NCI-H2029 treated with DMSO at 0.1 percent for 48 hours (cell line): Measurements from ENCODE around the gene PRR5L.
"Not testable (repeated sequence)": the region's sequence is repeated elsewhere in the genome, so short reads cannot be mapped to it uniquely, and the experiment has no call there.

Source experiments
- DNase-seq: peaks from one replicate; lab custom pipeline; 2025; lab: John Stamatoyannopoulos, UW

PRR5L gene

DNA sequence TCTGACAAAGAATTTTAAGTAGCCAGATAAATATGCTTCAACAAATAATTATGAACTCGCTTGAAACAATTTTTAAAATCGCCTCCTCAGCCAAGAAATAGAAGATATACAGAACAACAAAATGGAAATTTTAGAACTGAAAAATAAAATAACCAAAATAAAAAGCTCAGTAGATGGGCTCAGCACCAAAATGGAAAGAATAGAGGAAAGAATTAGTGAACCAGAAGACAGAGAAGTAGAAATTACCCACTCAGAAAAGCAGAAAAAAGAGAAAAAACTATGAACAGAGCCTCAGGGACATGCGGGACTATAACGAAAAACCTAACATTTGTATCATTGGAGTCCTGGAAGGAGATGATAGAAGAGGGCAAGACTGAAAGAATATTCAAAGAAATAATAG is 14.2 kb upstream of the PRR5L start:
- DNase-seq: no peak

DNA sequence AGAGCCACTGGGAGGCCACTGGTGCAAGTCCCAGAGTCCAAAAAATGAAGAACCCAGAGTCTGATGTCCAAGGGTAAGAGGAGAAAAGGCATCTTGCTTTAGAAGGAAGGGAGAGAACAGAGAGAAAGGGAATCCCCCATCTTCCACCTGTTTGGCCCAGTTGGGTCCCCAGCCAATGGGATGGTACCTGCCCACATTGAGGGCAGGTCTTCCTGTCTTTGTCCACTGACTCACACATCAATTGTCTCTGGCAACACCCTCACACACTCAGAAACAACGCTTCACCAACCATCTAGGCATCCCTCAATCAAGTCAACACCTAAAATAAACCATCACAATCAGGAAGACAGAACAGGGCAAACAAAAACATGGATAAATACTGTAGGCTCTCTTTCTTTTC is 13.2 kb upstream of the PRR5L start:
- DNase-seq: no peak

DNA sequence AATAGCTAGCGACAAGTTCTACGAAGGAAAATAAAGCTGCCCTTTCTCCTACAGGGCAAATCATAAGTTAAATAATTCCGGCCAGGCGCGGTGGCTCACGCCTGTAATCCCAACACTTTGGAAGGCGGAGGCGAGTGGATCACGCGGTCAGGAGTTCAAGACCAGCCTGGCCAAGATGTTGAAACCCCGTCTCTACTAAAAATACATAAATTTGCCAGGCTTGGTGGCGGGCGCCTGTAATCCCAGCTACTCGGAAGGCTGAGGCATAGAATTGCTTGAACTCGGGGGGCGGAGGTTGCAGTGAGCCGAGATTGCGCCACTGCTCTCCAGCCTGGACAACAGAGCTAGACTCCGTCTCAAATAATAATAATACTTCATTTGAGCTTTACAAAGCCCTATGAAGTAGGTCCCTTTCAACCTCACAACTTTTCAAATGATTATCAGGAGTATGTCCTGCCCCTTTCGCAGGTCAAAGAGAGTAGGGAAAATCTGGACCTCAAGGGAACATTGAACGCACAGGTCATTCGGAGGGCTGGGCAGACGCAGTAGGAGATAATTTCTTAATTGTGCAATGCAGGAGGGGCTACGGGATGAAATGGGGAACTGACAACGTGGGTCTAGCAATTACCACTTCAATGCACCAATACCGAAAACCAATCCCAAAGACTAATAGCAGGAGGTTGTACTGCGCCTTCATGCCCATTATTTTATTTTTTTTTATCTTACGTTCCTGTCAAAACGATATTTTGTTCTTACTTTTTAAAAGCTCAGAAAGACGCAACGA is 7.5 kb upstream of the PRR5L start:
- no peak for DNase-seq

DNA sequence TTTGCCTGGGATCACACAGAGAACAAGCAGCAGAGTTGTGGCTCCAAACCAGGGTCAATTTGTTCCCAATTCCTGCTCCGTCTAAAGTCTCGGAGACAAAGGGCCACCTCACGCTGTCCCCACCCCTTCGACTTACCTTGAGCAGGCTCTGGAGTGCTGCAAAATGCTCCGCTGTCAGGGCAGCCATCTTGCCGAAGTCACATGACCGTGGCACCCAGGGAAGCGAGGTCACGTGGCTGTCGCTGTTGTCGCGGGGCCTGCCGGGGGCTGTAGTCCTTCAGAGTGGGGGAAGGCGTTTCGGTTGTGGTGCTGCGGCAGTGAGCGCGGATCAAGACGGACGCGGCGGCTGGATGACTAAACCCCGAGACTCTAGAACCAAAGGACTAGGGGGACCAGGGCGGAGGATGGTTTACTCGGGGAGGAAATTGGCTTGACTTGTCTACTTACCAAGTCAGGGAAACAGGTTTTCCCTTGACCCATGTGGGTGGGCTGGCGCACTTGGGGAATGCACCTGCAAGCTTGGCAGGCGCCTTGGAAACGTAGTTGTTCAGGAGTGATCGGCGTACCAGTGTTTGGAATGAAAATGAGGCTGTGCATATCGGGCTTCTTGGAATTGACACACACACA is 6.7 kb upstream of the PRR5L start, which contains the start of gene COMMD9:
Gene COMMD9, minus strand, starts transcription at position 199 of the 627 bp plus-strand sequence. Its CDS starts 12 bp downstream, at position 187.
- peak; percentile 86 for DNase-seq

DNA sequence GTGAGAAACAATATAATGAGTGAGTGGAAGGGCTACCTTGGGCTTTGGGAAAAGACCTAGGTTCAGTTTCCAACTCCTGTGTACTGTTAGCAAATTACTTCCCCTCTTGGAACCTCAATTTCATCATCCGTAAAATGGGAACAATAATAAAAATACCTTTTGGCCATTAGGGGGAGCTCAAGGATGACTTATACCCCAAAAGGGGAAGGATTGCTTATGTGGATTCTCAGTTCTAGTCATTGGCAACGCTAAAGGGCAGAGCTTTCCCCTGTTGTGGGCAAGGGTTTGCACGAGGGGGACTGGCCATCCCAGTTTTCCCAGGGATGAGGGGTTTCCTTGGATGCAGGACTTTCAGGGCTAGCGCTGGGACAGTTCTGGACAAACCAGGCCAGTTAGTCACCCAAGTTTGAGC is 3.8 kb upstream of the PRR5L start:
- peak; percentile 49 for DNase-seq

DNA sequence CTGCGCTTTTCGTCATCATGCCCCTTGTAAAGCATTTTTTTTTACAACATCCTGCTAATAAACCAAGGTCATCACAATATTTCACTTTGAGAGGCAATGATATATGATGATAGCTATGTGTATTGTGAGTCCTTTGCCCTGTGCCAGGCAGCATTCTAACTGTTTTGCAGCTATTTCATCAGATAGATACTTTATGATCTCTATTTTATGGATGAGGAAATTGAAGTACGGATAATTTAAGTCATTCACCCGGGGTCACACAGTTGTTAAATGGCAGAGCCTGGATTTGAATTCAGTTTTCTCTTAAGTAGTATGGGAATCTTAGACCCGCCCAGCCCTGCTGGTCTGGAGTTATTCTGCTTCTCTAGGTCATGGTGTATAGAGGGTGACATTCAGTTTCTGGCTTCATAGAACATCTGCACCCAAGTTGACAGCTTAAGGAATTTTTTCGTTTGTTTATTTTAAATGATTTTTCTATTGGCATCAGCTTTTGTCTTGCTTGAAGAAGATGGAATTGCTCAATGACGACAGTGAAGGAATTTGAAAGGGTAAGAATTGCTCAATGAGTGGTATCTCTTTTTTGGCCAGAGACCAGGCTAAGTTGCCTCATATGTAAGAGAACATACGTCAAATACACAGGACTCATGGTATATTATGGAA is 926 bp downstream of the PRR5L start:
- DNase-seq: no peak

DNA sequence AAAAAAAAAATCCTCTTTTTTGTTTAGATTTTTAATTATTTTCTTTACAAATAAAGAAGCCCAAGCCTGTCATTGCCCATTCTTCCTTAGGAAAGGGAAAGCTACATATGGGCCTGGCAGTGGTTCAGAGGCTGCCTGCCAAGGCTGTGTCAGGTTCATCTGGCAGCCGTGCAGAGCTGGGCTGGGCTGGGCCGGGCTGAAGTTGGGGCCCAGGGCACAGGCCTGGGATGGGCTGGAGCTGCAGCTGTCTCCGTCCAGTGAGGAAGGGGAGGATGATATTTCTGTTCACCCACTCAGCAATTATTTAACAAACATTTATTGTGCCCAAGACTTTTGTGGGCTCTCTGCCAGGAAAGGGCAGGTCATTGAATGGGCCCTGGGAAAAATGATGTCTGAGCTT is 4.6 kb downstream of the PRR5L start:
- peak; percentile 60 for DNase-seq

DNA sequence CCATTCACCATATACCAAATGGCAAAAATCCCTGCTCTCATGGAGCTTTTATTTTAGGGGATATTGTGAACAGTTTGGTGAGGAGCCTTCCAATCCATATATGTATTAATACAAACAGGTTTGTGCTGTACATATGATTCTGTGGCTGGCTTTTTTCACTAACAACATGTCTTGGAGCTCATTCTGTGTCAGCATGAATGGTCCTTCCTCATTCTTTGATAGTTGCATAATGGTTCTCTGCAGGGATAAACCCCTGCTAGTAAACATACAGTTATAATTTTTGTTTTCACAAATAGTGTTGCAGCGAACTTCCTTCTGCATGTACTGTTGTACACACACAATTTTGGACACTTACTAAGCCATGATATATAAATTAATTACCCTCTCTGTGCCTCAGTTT is 8.3 kb downstream of the PRR5L start:
- DNase-seq: no peak

DNA sequence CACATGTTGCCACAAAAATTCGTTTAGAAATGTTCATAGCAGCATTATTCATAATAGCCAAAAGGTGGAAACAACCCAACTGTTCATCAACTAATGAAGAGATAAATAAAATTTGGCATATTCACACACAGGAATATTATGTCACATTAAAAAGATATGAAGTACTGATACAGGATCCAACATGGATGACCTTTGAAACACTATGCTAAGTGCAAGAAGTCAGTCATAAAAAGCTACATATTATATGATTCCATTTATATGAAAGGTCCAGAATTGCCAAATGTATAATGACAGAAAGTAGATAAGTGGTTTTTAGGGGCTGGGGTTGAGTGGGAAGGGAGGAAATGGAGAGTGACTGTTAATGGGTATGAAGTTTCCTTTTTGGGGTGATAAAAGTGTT is 9.0 kb downstream of the PRR5L start:
- no peak for DNase-seq

DNA sequence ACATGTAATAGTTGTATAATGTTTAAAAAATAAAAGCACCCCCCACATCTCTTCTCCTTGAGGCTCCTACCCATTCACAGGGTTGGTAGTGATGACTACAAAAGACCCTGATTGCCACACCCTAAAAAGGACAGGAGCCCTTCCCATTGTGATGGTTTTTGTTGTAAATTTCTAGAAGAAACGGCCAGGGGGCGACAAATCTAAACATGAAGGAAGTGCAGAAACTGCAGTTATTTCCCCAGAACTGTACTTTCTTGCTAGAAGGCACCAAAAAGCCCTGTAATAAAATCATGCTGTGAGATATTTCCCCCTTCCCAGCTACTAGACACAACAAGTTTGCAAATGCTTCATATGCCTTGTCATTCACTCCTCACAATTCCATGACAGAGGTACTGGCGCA is 10.8 kb downstream of the PRR5L start:
- DNase-seq: no peak

DNA sequence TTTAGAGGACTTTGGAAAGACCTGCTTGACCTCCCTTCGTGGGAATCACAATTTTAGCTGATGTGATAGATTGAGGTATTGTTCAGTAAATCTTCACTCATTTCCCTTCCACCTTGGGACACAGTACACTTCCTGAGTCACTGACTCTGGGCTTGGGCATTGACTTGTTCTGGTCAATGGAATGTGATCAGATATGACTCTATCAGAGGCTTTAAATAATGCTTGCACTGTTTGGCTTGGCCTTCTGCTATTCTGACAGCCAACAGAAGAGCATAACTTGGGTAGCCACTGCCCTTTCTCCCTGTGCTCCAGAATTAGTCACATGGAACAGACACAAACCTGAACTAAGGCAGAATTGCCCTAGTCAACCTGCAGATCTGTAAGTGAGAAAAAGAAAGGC is 12.5 kb downstream of the PRR5L start:
- no peak for DNase-seq

DNA sequence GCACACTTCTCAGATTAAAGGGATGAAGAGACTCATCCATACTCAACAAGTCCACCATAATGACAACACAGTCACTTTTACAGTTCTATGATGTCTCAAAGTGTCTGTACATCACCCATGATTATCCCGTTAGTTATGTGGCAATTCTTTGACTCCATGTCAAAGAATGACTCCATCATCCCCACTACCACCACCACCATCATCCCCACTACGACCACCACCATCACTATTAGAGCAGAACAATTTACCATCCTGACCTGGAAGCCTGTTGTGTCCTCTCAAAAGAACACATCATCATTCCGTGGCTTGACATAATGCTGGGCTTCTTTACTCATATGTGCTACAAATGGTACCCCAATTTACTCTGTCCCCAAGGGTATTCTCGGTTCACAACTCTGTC is 13.7 kb downstream of the PRR5L start:
- DNase-seq: no peak

DNA sequence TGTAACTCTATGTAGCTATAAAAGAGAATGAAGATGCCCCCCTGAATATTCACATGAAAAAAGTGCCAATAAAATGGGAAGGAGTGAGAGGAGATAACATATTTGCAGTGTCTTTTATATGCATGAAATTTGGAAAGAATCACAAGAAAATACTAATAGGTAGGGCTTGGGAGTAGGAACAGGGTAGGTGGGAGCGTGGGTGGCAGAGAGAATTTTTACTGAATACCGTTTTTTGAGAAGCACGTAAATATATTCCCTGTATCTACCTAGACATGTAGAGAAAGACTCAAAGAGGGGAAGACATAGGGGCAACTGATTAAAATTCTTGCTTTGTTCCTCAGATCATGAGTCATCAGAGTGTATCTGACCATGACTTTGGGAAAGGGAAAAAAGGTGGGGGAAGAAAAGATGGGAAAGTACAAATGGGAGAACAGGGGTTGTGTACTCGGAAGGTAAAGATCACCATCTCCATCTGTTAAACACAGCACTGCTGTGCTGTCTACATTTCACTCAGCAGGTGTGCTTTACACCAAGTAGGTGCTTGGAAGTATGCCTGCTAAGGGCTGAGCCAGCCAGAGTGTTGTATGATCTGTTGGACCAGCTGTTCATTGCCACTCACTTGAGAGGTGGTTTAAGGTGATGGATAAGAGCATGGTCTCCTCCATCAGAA is 16.0 kb downstream of the PRR5L start:
- DNase-seq: peak; percentile 75

DNA sequence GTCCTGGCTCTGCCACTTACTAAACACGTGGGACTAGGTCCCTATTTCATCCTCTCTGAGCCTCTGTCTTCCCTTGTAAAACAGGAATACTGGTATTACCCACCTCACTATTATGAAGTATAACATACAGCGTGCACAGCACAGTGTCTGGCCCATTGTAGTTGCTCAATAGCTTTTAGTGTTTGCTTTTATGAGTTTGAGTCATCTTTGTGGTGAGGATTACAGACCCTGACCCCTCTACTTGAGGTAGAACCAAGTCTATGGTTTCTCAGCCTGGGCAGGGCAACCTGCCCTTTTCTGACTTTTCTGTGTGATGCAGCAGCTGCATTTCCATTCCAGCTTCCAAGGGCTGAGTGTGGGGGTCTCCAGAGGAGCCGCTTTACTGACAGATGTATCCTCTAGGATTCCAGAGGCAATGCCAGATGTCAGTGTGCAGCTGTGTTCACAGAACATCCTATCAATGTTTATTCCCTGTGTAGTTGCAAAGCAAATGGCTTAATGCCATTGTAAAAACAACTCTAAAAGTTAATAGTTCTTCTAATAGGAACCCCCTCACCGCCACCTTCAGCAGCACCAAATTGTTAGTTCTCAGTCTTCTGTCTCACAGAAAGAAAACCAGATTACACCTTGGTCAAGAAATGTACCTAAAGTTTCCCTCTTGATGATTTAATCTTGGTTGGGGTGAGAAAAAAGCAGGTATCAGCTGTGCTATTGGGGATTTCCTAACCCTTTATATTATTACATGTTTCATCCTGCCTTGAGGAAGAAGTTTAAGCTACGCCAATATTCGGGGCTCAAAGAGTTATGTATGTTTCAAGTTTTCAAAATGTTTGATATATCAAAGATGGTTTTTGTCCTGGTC is 16.8 kb downstream of the PRR5L start:
- no peak for DNase-seq

DNA sequence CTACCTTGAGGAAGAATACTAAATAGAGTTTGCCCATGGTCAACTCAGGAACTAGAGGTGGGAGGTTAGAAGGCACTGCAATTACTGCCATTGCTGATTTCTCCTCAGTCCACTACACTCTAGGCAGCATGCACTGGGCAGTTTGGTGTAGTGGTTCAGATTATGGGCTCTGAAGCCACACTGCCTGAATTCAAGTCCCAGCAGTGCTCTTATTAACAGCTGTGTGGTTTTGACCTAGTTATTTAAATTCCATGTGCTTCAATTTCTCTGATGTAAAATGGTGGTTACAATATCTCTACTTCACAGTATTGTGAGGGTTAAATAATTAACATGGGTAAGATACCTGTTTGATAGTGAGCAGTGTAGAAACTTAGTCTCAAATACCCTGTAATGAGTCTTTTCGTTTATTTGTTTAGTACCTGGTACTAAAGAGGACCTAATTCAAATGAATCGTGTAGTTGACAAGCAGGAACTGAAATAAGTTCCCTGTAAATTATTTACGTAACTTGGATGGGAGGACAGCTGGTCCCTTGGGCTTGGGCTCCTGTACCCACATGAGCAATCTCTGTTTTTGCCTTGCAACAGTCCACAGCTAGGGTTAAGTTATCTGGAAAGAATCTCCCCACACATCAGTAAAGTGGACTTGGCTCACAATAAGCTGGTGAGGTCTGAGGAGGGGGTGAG is 17.8 kb downstream of the PRR5L start:
- DNase-seq: no peak

DNA sequence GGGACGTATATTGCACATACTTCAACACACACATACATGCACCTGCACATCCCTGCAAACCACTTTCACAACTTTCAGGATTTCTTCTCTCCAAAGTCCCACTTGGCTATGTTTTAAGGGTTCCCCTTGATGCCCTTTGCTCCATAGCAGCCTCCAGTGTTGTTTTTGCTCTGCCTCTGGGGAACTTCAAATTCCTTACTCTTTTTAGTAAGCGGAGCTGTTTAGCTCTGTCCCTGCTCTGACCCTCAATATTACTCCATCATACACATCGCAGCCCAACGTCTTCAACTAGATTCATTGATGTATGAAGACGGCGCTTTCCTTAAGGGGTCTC is 18.3 kb downstream of the PRR5L start:
- DNase-seq: no peak

DNA sequence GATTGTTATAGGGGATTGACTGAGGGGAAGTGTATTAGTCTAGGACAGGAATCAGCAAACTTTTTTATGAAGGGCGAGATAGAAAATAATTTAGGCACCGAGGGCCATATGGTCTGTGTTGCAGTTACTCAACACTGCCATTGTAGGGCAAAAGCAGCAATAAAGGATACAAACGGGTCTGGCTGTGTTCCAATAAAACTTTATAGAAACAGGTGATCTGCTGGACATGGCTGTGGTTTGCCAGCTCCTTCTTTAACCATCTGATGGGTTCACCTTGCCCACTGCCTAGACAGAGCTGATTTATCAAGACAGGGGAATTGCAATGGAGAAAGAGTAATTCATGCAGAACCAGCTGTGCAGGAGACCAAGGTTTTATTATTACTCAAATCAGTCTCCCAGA is 20.0 kb downstream of the PRR5L start:
- DNase-seq: no peak

DNA sequence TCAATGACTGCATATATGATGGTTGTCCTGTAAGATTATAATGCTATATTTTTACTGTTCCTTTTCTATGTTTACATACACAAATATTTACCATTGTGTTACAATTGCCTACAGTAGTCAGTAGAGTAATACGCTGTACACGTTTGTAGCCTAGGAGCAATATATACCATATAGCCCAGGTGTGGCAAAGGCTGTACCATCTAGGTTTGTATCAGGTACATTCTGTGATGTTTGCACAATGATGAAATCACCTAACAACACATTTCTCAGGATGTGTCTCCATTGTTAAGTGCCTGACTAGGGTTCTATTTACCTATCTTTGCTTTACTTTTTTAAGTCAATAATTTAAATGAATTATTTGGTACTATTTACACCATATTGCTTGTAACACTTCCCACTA is 21.9 kb downstream of the PRR5L start:
- DNase-seq: no peak

DNA sequence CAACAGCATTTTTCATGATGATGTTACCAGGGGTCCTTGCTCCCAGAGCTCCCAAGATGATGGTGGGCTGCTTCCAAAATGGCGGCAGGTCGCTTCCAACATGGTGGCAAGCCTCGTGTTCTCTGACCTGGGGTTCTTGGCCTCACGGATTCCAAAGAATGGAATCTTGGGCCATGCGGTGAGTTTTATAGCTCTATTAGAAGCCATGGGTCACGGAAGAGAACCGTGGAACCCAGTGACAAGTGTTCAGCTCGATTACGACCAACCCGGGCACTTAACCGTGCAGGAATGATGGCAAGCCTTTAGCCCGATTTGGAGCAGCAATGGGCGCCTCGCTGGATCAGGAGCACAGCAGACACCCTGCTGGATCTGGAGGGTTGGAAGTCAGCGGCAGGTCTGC is 28.9 kb downstream of the PRR5L start:
- DNase-seq: not testable (repeated sequence)

DNA sequence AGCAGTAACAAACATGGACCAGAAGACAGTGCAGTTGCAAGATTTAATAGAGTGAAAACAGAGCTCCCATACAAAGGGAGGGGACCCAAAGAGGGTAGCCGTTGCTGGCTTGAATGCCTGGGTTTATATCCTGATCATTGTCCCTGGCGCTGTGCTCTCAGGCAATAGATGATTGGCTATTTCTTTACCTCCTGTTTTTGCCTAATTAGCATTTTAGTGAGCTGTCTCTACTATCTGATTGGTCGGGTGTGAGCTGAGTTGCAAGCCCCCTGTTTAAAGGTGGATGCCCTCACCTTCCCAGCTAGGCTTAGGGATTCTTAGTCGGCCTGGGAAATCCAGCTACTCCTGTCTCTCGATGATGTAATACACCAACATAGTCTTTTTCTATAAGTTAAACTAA is 29.3 kb downstream of the PRR5L start:
- not testable (repeated sequence) for DNase-seq
